RWPE2 (cell line): ENCODE results near the gene GSTO2.

Experiments
- ATAC-seq: fragments of 200-7000 bp; cut with Tn5 transposase; 3 replicates; pipeline ENCODE4 v1.9.1; 2021; ENCODE audit warnings: low read depth
- DNase-seq: peaks from one replicate; pipeline ENCODE4 v3.0.0-alpha.2; 2020; ENCODE audit warnings: low spot score
- H3K27ac ChIP-seq: fragments of 450-650 bp; 2 replicates; pipeline ENCODE4 v1.5.1; 2017; ENCODE audit warnings: mild to moderate bottlenecking; ENCODE audit not compliant: poor library complexity, severe bottlenecking
- H3K27me3 ChIP-seq: fragments of 250-450 bp; sonication (Bioruptor Pico); 2 replicates; pipeline ENCODE4 v1.5.1; 2021; ENCODE audit warnings: mild to moderate bottlenecking, moderate library complexity; ENCODE audit not compliant: insufficient read depth, poor library complexity, severe bottlenecking
- H3K36me3 ChIP-seq: fragments of 250-450 bp; sonication (Bioruptor Pico); 2 replicates; pipeline ENCODE4 v1.5.1; 2020; ENCODE audit warnings: low read depth, mild to moderate bottlenecking, moderate library complexity
- H3K4me1 ChIP-seq: fragments of 250-450 bp; sonication (Bioruptor Pico); 2 replicates; pipeline ENCODE4 v1.5.1; 2021; ENCODE audit warnings: mild to moderate bottlenecking, moderate library complexity; ENCODE audit not compliant: insufficient read depth, poor library complexity, severe bottlenecking
- H3K4me3 ChIP-seq: fragments of 250-450 bp; sonication (Bioruptor Pico); 2 replicates; pipeline ENCODE4 v1.5.1; 2021; ENCODE audit warnings: mild to moderate bottlenecking, moderate library complexity; ENCODE audit not compliant: severe bottlenecking
- H3K9me3 ChIP-seq: fragments of 250-450 bp; sonication (Bioruptor Pico); 2 replicates; pipeline ENCODE4 v1.5.1; 2021; ENCODE audit warnings: mild to moderate bottlenecking, moderate library complexity; ENCODE audit not compliant: severe bottlenecking
- CTCF ChIP-seq: fragments of 450-650 bp; IDR thresholded peaks from one replicate; pipeline ENCODE4 v1.5.1; 2017; ENCODE audit warnings: mild to moderate bottlenecking, moderate library complexity; ENCODE audit not compliant: poor library complexity, severe bottlenecking

GSTO2 gene

GRCh38 chr10:104317269-104317710, 48.3 kb downstream of the GSTO2 start:
- ATAC-seq (no peak), DNase-seq (no peak)
- no peak overlapping the region for H3K4me3 ChIP-seq
- H3K4me1 ChIP-seq, result peaks cover 43% of the 10 kb centered on the region
- H3K36me3 ChIP-seq, result peaks cover 43% of the 10 kb centered on the region
- no peak for TF ChIP-seq CTCF
- H3K27ac ChIP-seq, result peak overlapping the region; percentile 99
- no peaks in the 10 kb centered on the region for H3K9me3 ChIP-seq
- no peaks in the 10 kb centered on the region for H3K27me3 ChIP-seq

GRCh38 chr10:104317726-104318299, 48.8 kb downstream of the GSTO2 start:
- Histone ChIP-seq H3K27me3 (no peaks in the 10 kb centered on the region), H3K4me1 (peaks cover 49% of the 10 kb centered on the region), H3K9me3 (no peaks in the 10 kb centered on the region), H3K4me3 (no peak overlapping the region), H3K36me3 (peaks cover 38% of the 10 kb centered on the region), H3K27ac (peak overlapping the region; percentile 99)
- TF ChIP-seq CTCF, result no peak
- DNase-seq, result peak; percentile 45
- ATAC-seq, result peak; percentile 20; the same call in 2 of the 3 replicates

- H3K36me3 ChIP-seq, result peaks cover 33% of the 10 kb centered on the region
- H3K27ac ChIP-seq, result peak overlapping the region; percentile 99
- H3K4me3 ChIP-seq, result no peak overlapping the region
- peak; percentile 32 for DNase-seq
- TF ChIP-seq CTCF, result no peak
- H3K4me1 ChIP-seq, result peaks cover 54% of the 10 kb centered on the region
- H3K27me3 ChIP-seq, result no peaks in the 10 kb centered on the region
- ATAC-seq, result no peak
- H3K9me3 ChIP-seq, result no peaks in the 10 kb centered on the region
Measured at GRCh38 chr10:104318326-104318725, 49.3 kb downstream of the GSTO2 start.

GRCh38 chr10:104318810-104319741, 50.1 kb downstream of the GSTO2 start:
- Histone ChIP-seq H3K36me3 (peaks cover 25% of the 10 kb centered on the region), H3K9me3 (no peaks in the 10 kb centered on the region), H3K4me3 (no peak overlapping the region), H3K27ac (peak overlapping the region; percentile 99), H3K27me3 (no peaks in the 10 kb centered on the region), H3K4me1 (peaks cover 61% of the 10 kb centered on the region)
- peak; percentile 18 for DNase-seq
- ATAC-seq, result peak; percentile 51
- no peak for TF ChIP-seq CTCF
